H1 (cell line): Measurements from ENCODE around the gene IYD. TPM values are rescaled to one million over a fixed set of nuclear protein-coding genes. Genes with fewer than 3 reads are reported as not detected.

ENCODE experiments used
- PHF8 ChIP-seq: fragments of 200-600 bp; sonication (generic); conservative IDR thresholded peaks from 2 replicates; pipeline ENCODE4 v1.7.1; 2012; ENCODE audit warnings: low read depth, mild to moderate bottlenecking, inconsistent platforms, low read length, moderate library complexity
- RNF2 ChIP-seq: fragments of 200-900, 300-1000 bp; sonication (generic); IDR thresholded peaks from 2 replicates; pipeline ENCODE4 v1.7.1; 2016; ENCODE audit warnings: borderline replicate concordance, low read depth, mild to moderate bottlenecking, antibody characterized with exemption, low read length; ENCODE audit not compliant: poor library complexity, severe bottlenecking; ENCODE audit errors: missing control alignments
- polyA plus RNA-seq, 7 experiments: library from polyadenylated mRNA; depleted of rRNA in 3 of 7; stranded (reverse) in 5 of 7; unstranded in 2 of 7; fragments of >200 nt in 5 of 7; fragments of 200-250 nt in 2 of 7; gene quantifications; 1 replicate in 5 of 7; 2 replicates in 1 of 7; 4 replicates in 1 of 7; pipeline versions ENCODE4 v1.2.1 to v1.2.3, GENCODE V29; 2011 to 2013; ENCODE audit warnings: missing spikeins in 2 of 7, mixed read lengths in 2 of 7
- total RNA-seq: library from RNA; stranded (reverse); fragmentation: NEBNext Ultra II Directional; extraction: Animal tissue kit (Norgen Biotek cat#: 25700); gene quantifications from 2 replicates; pipeline ENCODE4 v1.2.1, GENCODE V29; 2021

Gene IYD
- total and polyA plus RNA-seq, 2 of the 8 experiments (the other 6 are each of a cell fraction or from before 2014, with no cell fraction given) = not detected

DNA sequence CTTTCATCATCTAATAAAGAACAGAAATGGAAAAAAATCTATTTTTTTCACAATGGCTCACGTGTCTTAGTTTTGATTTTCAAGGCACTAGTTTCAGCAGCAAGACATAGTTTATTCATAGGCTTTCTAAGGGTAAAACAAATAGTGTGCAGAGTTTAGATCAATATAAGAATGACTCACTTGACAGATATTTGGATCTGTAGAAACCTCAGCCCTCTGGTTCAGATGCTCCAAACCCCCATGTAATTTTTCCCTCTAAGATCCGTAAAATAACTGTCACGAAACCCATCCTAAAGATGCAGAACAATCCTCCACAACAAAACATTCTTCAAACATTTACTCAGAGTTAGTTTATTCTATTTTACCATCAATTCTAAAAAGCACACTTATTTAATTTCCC, 43.4 kb downstream of the IYD start (continued):
- TF ChIP-seq RNF2 = no peak
- no peak for TF ChIP-seq PHF8
